PC-3 (cell line): ENCODE data around the gene SMG9. TPM values are rescaled to one million over a fixed set of nuclear protein-coding genes. Genes with fewer than 3 reads are reported as not detected.

ENCODE experiments used
- ATAC-seq: fragments of 200-7000 bp; cut with Tn5 transposase; 2 replicates; pipeline ENCODE4 v1.9.1; 2020; ENCODE audit warnings: mild to moderate bottlenecking, moderate library complexity
- BruUV-seq: library from RNA; stranded (reverse); fragments of 400-500 nt; replicated peaks from 2 replicates; lab custom pipeline; 2021; lab: Mats Ljungman, UMichigan
- CTCF ChIA-PET: fragments of 300-600 bp; sonication (Branson Sonifier 250); formaldehyde crosslinking; loops from one replicate; lab custom pipeline; 2022; ENCODE audit warnings: antibody characterized with exemption; lab: Charles Lee
- POLR2A ChIA-PET: fragments of 300-600 bp; sonication (Branson Sonifier 250); formaldehyde crosslinking; loops from one replicate; lab custom pipeline; 2022; ENCODE audit warnings: antibody characterized with exemption; ENCODE audit not compliant: unreplicated experiment; lab: Charles Lee
- DNase-seq: peaks from one replicate; pipeline ENCODE4 v3.0.0-alpha.2; 2015
- H2AFZ ChIP-seq: fragments of 300-600 bp; sonication (generic); 2 replicates; pipeline ENCODE4 v1.6.0; 2016; ENCODE audit warnings: antibody characterized with exemption, low read length
- H3F3A ChIP-seq: fragments of 300-600 bp; sonication (generic); one replicate; pipeline ENCODE4 v1.6.0; 2017; ENCODE audit warnings: antibody characterized with exemption, low read length, control low read depth, mild to moderate bottlenecking; ENCODE audit not compliant: unreplicated experiment
- H3K27ac ChIP-seq: fragments of 300-600 bp; sonication (generic); 2 replicates; pipeline ENCODE4 v1.5.1; 2016; ENCODE audit warnings: mild to moderate bottlenecking, low read length
- H3K27me3 ChIP-seq: fragments of 300-600 bp; sonication (generic); 2 replicates; pipeline ENCODE4 v1.6.1; 2016; ENCODE audit warnings: low read length, mixed read lengths
- H3K36me3 ChIP-seq: fragments of 300-600 bp; sonication (generic); 2 replicates; pipeline ENCODE4 v1.6.1; 2016; ENCODE audit warnings: low read depth, mixed run types, low read length, mixed read lengths
- H3K4me1 ChIP-seq: fragments of 300-600 bp; sonication (generic); 2 replicates; pipeline ENCODE4 v1.5.1; 2016; ENCODE audit warnings: low read length; ENCODE audit not compliant: insufficient read depth
- H3K4me2 ChIP-seq: fragments of 300-600 bp; sonication (generic); 2 replicates; pipeline ENCODE4 v1.6.0; 2016; ENCODE audit warnings: low read length
- H3K4me3 ChIP-seq: fragments of 300-600 bp; sonication (generic); 2 replicates; pipeline ENCODE4 v1.5.1; 2016; ENCODE audit warnings: mild to moderate bottlenecking, low read length, mixed read lengths
- H3K79me2 ChIP-seq: fragments of 300-600 bp; sonication (generic); 2 replicates; pipeline ENCODE4 v1.6.1; 2017; ENCODE audit warnings: low read length, mixed read lengths
- H3K9ac ChIP-seq: fragments of 300-600 bp; sonication (generic); 2 replicates; pipeline ENCODE4 v1.6.0; 2016; ENCODE audit warnings: mild to moderate bottlenecking, low read length
- H3K9me2 ChIP-seq: fragments of 300-600 bp; sonication (generic); replicated peaks from 2 replicates; pipeline ENCODE4 v1.6.1; 2016; ENCODE audit warnings: mixed run types, low read length, mixed read lengths
- H3K9me3 ChIP-seq: fragments of 300-600 bp; sonication (generic); 2 replicates; pipeline ENCODE4 v1.6.1; 2016; ENCODE audit warnings: low read length, mixed read lengths
- H4K20me1 ChIP-seq: fragments of 300-600 bp; sonication (generic); 2 replicates; pipeline ENCODE4 v1.6.1; 2016; ENCODE audit warnings: low read length, mixed read lengths
- EZH2 ChIP-seq: fragments of 300-600 bp; sonication (generic); IDR thresholded peaks from one replicate; pipeline ENCODE4 v1.6.1; 2017; ENCODE audit warnings: antibody characterized with exemption, mild to moderate bottlenecking, low read length; ENCODE audit not compliant: unreplicated experiment
- EZH2phosphoT487 ChIP-seq: fragments of 300-600 bp; sonication (generic); IDR thresholded peaks from 2 replicates; pipeline ENCODE4 v1.6.1; 2018; ENCODE audit warnings: mild to moderate bottlenecking, antibody characterized with exemption, low read length, borderline replicate concordance
- intact Hi-C: fragments of 100-400 bp; cut with micrococcal nuclease; formaldehyde crosslinking; loops from 2 replicates; pipeline ENCODE4 v1.9.0; 2023
- total RNA-seq: library from RNA; depleted of rRNA; stranded (reverse); fragments of >200 nt; gene quantifications from 2 replicates; pipeline ENCODE4 v1.2.3, GENCODE V29; 2014
- TF ChIP-seq, protein P1 (sequence below): fragments of 300-600 bp; sonication (generic); conservative IDR thresholded peaks from 2 replicates; pipeline ENCODE4 v1.5.1; 2017; ENCODE audit warnings: antibody characterized with exemption, low read depth, mild to moderate bottlenecking, low read length

SMG9 gene
- total RNA-seq, 1 experiment from 2014 or later: 48.8 TPM

DNA sequence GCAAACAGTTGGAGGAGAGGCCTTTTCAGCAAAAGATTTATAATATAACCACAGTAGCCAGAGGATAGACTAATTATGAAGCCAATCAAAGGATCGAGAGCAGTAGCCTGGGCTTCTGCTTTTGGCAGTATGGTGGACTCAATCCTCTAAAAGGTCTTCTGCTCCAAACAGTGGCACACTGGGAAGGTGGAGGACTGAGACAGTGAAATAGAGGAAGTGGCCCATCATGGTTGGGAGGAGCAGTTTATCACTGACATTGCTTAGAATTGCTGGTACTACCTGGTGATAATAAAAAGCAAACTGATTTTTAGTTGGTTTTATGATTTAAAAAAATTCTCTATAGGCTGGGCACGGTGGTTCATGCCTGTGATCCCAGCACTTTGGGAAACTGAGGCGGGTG, 63.9 kb downstream of the SMG9 start:
- H3K79me2 ChIP-seq: no peaks in the 10 kb centered on the region
- no peaks in the 10 kb centered on the region for H3F3A ChIP-seq
- peaks cover 8% of the 10 kb centered on the region; the same call in 1 of the 2 replicates for H3K4me1 ChIP-seq
- no peak overlapping the region for H3K4me2 ChIP-seq
- DNase-seq (no peak), ATAC-seq (no peak)
- CTCF ChIA-PET: no interaction called here
- intact Hi-C loops: no loop called here
- no peak overlapping the region for H3K27ac ChIP-seq
- H4K20me1 ChIP-seq: no peaks in the 10 kb centered on the region
- H3K27me3 ChIP-seq: no peaks in the 10 kb centered on the region
- no peak overlapping the region for H2AFZ ChIP-seq
- no TSS peak for BruUV-seq
- no peaks in the 10 kb centered on the region for H3K36me3 ChIP-seq
- H3K9ac ChIP-seq: no peak overlapping the region
- no peaks in the 10 kb centered on the region for H3K9me2 ChIP-seq
- POLR2A ChIA-PET: no interaction called here
- no peak for TF ChIP-seq EZH2
- TF ChIP-seq, protein P1, sequence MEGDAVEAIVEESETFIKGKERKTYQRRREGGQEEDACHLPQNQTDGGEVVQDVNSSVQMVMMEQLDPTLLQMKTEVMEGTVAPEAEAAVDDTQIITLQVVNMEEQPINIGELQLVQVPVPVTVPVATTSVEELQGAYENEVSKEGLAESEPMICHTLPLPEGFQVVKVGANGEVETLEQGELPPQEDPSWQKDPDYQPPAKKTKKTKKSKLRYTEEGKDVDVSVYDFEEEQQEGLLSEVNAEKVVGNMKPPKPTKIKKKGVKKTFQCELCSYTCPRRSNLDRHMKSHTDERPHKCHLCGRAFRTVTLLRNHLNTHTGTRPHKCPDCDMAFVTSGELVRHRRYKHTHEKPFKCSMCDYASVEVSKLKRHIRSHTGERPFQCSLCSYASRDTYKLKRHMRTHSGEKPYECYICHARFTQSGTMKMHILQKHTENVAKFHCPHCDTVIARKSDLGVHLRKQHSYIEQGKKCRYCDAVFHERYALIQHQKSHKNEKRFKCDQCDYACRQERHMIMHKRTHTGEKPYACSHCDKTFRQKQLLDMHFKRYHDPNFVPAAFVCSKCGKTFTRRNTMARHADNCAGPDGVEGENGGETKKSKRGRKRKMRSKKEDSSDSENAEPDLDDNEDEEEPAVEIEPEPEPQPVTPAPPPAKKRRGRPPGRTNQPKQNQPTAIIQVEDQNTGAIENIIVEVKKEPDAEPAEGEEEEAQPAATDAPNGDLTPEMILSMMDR: no peak
- TF ChIP-seq EZH2phosphoT487: no peak
- H3K4me3 ChIP-seq: no peak overlapping the region
- no peaks in the 10 kb centered on the region for H3K9me3 ChIP-seq

DNA sequence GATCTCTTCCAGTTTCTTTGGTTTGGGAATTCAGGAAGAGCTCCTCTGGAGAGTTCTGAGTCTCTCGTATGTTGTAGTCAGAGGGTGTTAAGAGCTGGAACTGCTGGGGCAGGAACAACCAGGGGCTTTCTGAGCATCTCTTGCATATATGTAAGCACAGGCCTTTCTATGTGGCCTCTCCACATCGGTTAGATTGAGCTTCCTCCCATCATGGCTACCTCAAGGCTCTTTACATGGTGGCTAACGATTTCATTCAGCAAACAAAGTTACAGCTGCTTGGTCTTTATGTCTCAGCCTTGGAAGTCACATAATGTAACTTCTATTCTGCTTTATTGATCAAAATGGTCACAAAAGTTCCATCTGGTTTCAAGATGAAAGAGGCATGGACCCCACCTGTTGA, 64.3 kb downstream of the SMG9 start:
- no TSS peak for BruUV-seq
- Histone ChIP-seq H3K9ac (no peak overlapping the region), H3K4me3 (no peak overlapping the region), H3K4me2 (no peak overlapping the region), H2AFZ (no peak overlapping the region), H3K9me3 (no peaks in the 10 kb centered on the region), H3K79me2 (no peaks in the 10 kb centered on the region), H4K20me1 (no peaks in the 10 kb centered on the region), H3K9me2 (no peaks in the 10 kb centered on the region), H3K27me3 (no peaks in the 10 kb centered on the region), H3K36me3 (no peaks in the 10 kb centered on the region), H3K4me1 (peaks cover 8% of the 10 kb centered on the region; the same call in 1 of the 2 replicates), H3K27ac (no peak overlapping the region), H3F3A (no peaks in the 10 kb centered on the region)
- TF ChIP-seq, protein P1: no peak
- TF ChIP-seq EZH2: no peak
- no peak for TF ChIP-seq EZH2phosphoT487
- CTCF ChIA-PET: no interaction called here
- DNase-seq (no peak), ATAC-seq (no peak)
- POLR2A ChIA-PET: no interaction called here
- intact Hi-C loops: no loop called here

DNA sequence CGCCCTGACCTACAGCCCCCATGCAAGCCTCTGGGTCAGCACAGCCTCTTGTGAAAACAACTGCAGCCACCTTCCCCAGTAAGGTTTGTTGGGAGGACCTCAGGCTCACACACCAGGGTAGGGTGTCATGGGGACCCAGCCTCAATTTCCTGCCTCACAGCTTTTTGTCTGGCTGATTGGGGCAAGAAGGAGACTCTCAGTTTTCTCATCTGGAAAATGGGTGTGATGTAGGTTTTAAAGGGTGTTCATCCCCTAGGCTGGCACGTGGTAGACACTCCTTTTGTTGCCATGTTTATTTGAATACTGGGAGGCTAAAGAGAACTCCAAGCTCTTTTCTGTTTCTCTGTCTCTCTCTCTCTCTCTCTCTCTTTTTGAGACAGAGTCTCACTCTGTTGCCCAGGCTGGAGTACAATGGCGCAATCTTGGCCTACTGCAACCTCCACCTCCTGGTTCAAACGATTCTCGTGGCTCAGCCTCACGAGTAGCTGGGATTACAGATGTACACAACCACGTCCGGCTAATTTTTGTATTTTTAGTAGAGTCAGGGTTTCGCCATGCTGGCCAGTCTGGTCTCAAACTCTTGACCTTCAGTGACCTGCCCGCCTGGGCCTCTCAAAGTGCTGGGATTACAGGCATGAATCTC, 66.6 kb downstream of the SMG9 start:
- no peak overlapping the region for H3K4me3 ChIP-seq
- no peak overlapping the region for H3K27ac ChIP-seq
- no peak overlapping the region for H2AFZ ChIP-seq
- no peaks in the 10 kb centered on the region for H4K20me1 ChIP-seq
- no peaks in the 10 kb centered on the region for H3K79me2 ChIP-seq
- intact Hi-C loops: no loop called here
- TF ChIP-seq EZH2phosphoT487: no peak
- TF ChIP-seq EZH2: no peak
- TF ChIP-seq, protein P1: no peak
- H3F3A ChIP-seq: no peaks in the 10 kb centered on the region
- ChIA-PET CTCF (no interaction called here), POLR2A (no interaction called here)
- no peak overlapping the region for H3K9ac ChIP-seq
- ATAC-seq: no peak
- H3K9me2 ChIP-seq: no peaks in the 10 kb centered on the region
- no peaks in the 10 kb centered on the region; the same call in 1 of the 2 replicates for H3K4me1 ChIP-seq
- DNase-seq: no peak
- no peaks in the 10 kb centered on the region for H3K9me3 ChIP-seq
- no peak overlapping the region for H3K4me2 ChIP-seq
- H3K27me3 ChIP-seq: no peaks in the 10 kb centered on the region
- no TSS peak for BruUV-seq
- H3K36me3 ChIP-seq: no peaks in the 10 kb centered on the region
